ENCODE results near the gene EGFLAM. TPM values are rescaled to one million over a fixed set of nuclear protein-coding genes. Genes with fewer than 3 reads are reported as not detected.

EGFLAM gene
- polyA plus RNA-seq, 2 donors, result 0.53 to 0.82 TPM

DNA sequence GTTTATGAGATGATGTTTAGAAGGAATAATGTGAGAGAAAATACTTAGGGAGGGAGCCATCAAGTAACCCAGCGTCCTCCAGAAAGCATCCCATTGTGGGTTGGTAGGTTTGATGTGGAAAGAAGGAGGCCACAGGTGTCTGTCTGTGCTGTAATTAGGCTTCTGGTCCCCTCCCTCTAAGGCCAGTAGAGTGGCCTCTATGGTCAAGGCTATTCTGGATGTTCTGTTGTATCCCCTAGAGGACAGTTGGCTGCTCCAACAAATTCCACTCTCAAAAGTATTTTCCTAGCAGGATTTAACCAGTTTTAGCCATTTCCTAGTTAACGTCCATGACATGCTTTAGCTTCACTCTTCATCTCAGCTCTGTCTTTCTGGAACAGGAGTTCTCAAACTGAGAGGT is 106.5 kb downstream of the EGFLAM start:
- H3K27ac ChIP-seq (ENCODE audit: low read depth in 2 of 2, low read length in 1 of 2), result no peak overlapping the region
- no peaks in the 10 kb centered on the region for H3K36me3 ChIP-seq (ENCODE audit: control insufficient read depth in 2 of 2, insufficient read depth in 2 of 2, low read length in 1 of 2)
- H3K4me1 ChIP-seq (ENCODE audit: control insufficient read depth in 2 of 2, insufficient read depth in 2 of 2, low read length in 1 of 2), result no peaks in the 10 kb centered on the region
- H3K27me3 ChIP-seq (ENCODE audit: control insufficient read depth in 1 of 2, insufficient read depth in 2 of 2, low read length in 2 of 2), result no peaks in the 10 kb centered on the region
- no peak overlapping the region for H3K4me3 ChIP-seq (ENCODE audit: low read depth in 1 of 2, low read length in 2 of 2)
- 70 to 77% methylated on average over 2 of the region's 2 CpGs for WGBS, 2 donors
- no peaks in the 10 kb centered on the region for H3K9me3 ChIP-seq (ENCODE audit: control insufficient read depth in 2 of 2, insufficient read depth in 1 of 2, low read depth in 1 of 2, low read length in 1 of 2)

DNA sequence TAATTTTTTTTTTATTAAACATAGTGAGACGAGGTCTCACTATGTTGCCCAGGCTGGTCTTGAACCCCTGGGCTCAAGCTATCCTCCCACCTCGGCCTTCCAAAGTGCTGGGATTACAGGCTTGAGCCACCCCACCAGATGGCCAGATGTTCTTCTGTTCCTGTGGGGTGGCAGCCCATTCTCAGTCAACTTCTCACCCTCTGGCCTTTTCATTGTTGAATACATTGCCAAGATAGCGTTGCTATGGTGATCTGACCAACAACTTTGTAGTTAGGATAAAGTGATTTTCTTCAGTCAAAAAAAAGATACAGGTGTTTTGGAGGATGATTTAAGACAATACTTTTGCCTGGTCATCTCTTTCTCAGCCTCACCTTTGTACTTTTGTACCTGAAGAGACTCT is 109.1 kb downstream of the EGFLAM start:
- Histone ChIP-seq H3K36me3 (ENCODE audit: control insufficient read depth in 2 of 2, insufficient read depth in 2 of 2, low read length in 1 of 2) (no peaks in the 10 kb centered on the region), H3K27me3 (ENCODE audit: control insufficient read depth in 1 of 2, insufficient read depth in 2 of 2, low read length in 2 of 2) (no peaks in the 10 kb centered on the region)
- WGBS, 2 donors, result 52 to 60% methylated on average over 3 of the region's 3 CpGs

DNA sequence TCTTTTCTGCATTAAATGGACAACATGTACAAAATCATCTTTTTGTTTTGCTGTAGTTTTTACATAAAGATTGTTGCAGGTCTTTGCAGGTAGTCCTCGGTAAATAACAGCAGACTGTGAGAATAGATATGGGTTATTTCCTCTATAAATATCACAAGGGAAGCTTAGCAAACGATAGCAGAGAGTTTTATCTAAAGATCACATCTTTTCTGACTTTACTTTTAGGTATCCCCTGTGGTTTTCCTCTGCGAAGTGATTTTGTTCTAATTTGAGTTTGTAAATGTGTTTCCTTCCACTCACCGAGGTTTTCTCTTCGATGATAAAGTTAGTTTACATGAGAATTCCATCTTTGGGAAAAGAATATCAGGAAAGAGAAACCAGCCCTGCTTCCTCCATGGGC is 109.6 kb downstream of the EGFLAM start:
- H3K4me1 ChIP-seq (ENCODE audit: control insufficient read depth in 2 of 2, insufficient read depth in 2 of 2, low read length in 1 of 2), result no peaks in the 10 kb centered on the region
- whole genome bisulfite sequencing, 2 donors, result 25 to 26% methylated on average over 5 of the region's 5 CpGs
- H3K9me3 ChIP-seq (ENCODE audit: control insufficient read depth in 2 of 2, insufficient read depth in 1 of 2, low read depth in 1 of 2, low read length in 1 of 2), result no peaks in the 10 kb centered on the region
- no peak overlapping the region for H3K27ac ChIP-seq (ENCODE audit: low read depth in 2 of 2, low read length in 1 of 2)
- no peaks in the 10 kb centered on the region for H3K36me3 ChIP-seq (ENCODE audit: control insufficient read depth in 2 of 2, insufficient read depth in 2 of 2, low read length in 1 of 2)
- no peaks in the 10 kb centered on the region for H3K27me3 ChIP-seq (ENCODE audit: control insufficient read depth in 1 of 2, insufficient read depth in 2 of 2, low read length in 2 of 2)
- no peak overlapping the region for H3K4me3 ChIP-seq (ENCODE audit: low read depth in 1 of 2, low read length in 2 of 2)

More for the DNA sequence above, 109.1 kb downstream of the EGFLAM start:
- Histone ChIP-seq H3K27ac (ENCODE audit: low read depth in 2 of 2, low read length in 1 of 2) (no peak overlapping the region), H3K4me1 (ENCODE audit: control insufficient read depth in 2 of 2, insufficient read depth in 2 of 2, low read length in 1 of 2) (no peaks in the 10 kb centered on the region), H3K9me3 (ENCODE audit: control insufficient read depth in 2 of 2, insufficient read depth in 1 of 2, low read depth in 1 of 2, low read length in 1 of 2) (no peaks in the 10 kb centered on the region), H3K4me3 (ENCODE audit: low read depth in 1 of 2, low read length in 2 of 2) (no peak overlapping the region)

DNA sequence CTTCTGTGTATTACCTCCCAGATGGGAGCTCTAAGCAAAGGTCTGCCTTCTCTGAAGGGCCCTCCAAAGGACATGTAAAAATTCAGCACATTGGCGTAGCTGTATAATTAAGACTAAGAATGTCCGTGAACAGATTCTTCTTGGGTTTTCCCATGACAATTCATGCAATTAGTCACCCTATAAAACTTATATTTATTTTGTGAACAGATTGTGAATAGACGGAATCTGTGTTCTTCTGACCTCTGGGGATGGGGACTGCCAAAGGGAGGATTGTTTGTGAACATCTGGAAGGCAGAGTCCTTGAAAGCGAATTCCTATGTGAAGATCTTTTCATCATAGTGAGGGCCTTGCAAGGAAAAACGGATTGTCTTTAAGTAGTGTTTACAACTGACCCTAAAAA is 111.3 kb downstream of the EGFLAM start:
- WGBS, 2 donors, result 49 to 61% methylated on average over 5 of the region's 5 CpGs
- Histone ChIP-seq H3K27ac (ENCODE audit: low read depth in 2 of 2, low read length in 1 of 2) (no peak overlapping the region), H3K4me1 (ENCODE audit: control insufficient read depth in 2 of 2, insufficient read depth in 2 of 2, low read length in 1 of 2) (no peaks in the 10 kb centered on the region), H3K36me3 (ENCODE audit: control insufficient read depth in 2 of 2, insufficient read depth in 2 of 2, low read length in 1 of 2) (no peaks in the 10 kb centered on the region), H3K9me3 (ENCODE audit: control insufficient read depth in 2 of 2, insufficient read depth in 1 of 2, low read depth in 1 of 2, low read length in 1 of 2) (no peaks in the 10 kb centered on the region), H3K27me3 (ENCODE audit: control insufficient read depth in 1 of 2, insufficient read depth in 2 of 2, low read length in 2 of 2) (no peaks in the 10 kb centered on the region), H3K4me3 (ENCODE audit: low read depth in 1 of 2, low read length in 2 of 2) (no peak overlapping the region)

DNA sequence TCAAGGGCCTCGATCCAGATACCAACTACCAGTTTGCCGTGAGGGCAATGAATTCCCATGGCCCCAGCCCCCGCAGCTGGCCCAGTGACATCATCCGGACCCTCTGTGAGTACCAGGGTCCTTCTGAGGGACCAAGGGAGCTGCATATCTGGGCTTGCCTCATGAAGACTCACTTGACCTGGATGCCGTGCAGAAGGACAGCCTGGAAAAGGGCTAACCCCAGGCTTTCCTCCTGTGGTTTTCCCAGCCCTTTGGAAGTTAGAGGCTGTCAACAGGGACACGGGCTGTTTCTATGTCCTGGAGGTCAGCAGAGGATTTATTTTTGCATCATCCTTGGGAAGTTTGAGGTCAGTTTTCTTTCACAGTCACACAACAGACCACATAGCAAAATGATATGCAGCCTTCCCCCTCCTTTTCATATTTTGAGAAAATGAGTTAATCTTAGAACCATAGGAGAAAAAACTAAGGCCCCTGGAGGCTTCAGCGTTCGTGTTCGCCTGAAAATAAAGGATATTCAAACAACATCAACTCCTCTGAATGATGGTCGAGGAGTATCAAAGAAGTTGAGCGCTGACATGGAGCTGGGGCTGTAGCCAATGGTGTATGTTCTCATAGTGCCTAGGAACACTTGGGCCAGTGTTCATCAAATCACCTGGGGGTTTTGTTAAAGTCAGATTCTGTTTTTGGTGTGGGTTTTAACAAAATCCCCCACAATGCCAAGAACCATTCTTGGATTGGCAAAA is 112.2 kb downstream of the EGFLAM start:
- Histone ChIP-seq H3K27me3 (ENCODE audit: control insufficient read depth in 1 of 2, insufficient read depth in 2 of 2, low read length in 2 of 2) (no peaks in the 10 kb centered on the region), H3K4me1 (ENCODE audit: control insufficient read depth in 2 of 2, insufficient read depth in 2 of 2, low read length in 1 of 2) (no peaks in the 10 kb centered on the region), H3K4me3 (ENCODE audit: low read depth in 1 of 2, low read length in 2 of 2) (no peak overlapping the region), H3K36me3 (ENCODE audit: control insufficient read depth in 2 of 2, insufficient read depth in 2 of 2, low read length in 1 of 2) (no peaks in the 10 kb centered on the region), H3K9me3 (ENCODE audit: control insufficient read depth in 2 of 2, insufficient read depth in 1 of 2, low read depth in 1 of 2, low read length in 1 of 2) (no peaks in the 10 kb centered on the region), H3K27ac (ENCODE audit: low read depth in 2 of 2, low read length in 1 of 2) (no peak overlapping the region)
- 79 to 84% methylated on average over 11 of the region's 11 CpGs for WGBS, 2 donors

DNA sequence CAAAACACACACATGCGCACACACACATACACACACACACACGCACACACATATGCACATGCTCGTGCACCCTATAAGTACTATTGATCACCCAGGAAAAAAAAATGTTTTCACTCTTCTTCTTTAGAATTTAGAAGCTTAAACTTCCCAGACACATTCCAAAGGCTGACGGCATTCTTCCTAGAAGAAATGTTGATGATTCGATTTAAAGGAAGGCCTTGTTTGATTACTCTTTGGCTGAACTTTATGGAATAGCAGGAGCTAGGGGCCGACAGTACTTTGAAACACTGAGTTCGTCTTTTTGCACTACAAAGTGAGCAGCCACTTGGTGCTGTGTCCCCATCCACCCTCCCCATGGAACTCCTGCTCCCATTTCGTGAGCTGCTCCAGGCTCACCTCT is 113.2 kb downstream of the EGFLAM start:
- no peaks in the 10 kb centered on the region for H3K36me3 ChIP-seq (ENCODE audit: control insufficient read depth in 2 of 2, insufficient read depth in 2 of 2, low read length in 1 of 2)
- no peaks in the 10 kb centered on the region for H3K27me3 ChIP-seq (ENCODE audit: control insufficient read depth in 1 of 2, insufficient read depth in 2 of 2, low read length in 2 of 2)
- WGBS, 2 donors, result 82 to 84% methylated on average over 8 of the region's 8 CpGs
- H3K9me3 ChIP-seq (ENCODE audit: control insufficient read depth in 2 of 2, insufficient read depth in 1 of 2, low read depth in 1 of 2, low read length in 1 of 2), result no peaks in the 10 kb centered on the region
- no peak overlapping the region for H3K27ac ChIP-seq (ENCODE audit: low read depth in 2 of 2, low read length in 1 of 2)
- H3K4me3 ChIP-seq (ENCODE audit: low read depth in 1 of 2, low read length in 2 of 2), result no peak overlapping the region
- no peaks in the 10 kb centered on the region for H3K4me1 ChIP-seq (ENCODE audit: control insufficient read depth in 2 of 2, insufficient read depth in 2 of 2, low read length in 1 of 2)

DNA sequence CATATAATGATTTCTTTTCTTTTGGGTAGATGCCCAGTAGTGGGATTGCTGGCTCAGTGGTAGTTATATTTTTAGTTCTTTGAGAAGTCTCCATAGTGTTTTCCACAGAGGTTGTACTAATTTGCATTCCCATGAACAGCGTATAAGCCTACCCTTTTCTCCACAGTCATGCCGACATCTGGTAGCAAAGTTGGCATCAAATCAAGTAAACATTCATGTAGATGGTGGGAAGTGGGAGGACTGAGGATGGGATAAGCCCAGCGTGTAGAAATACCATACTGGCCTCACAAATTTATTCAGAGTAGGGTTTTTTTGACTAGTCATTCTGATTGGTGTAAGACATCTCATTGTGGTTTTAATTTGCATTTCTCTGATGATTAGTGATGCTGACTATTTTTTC is 115.4 kb downstream of the EGFLAM start:
- no peaks in the 10 kb centered on the region for H3K36me3 ChIP-seq (ENCODE audit: control insufficient read depth in 2 of 2, insufficient read depth in 2 of 2, low read length in 1 of 2)
- no peaks in the 10 kb centered on the region for H3K4me1 ChIP-seq (ENCODE audit: control insufficient read depth in 2 of 2, insufficient read depth in 2 of 2, low read length in 1 of 2)
- H3K27ac ChIP-seq (ENCODE audit: low read depth in 2 of 2, low read length in 1 of 2), result no peak overlapping the region
- H3K9me3 ChIP-seq (ENCODE audit: control insufficient read depth in 2 of 2, insufficient read depth in 1 of 2, low read depth in 1 of 2, low read length in 1 of 2), result no peaks in the 10 kb centered on the region
- H3K27me3 ChIP-seq (ENCODE audit: control insufficient read depth in 1 of 2, insufficient read depth in 2 of 2, low read length in 2 of 2), result no peaks in the 10 kb centered on the region
- H3K4me3 ChIP-seq (ENCODE audit: low read depth in 1 of 2, low read length in 2 of 2), result no peak overlapping the region
- 58 to 62% methylated on average over 3 of the region's 3 CpGs for WGBS, 2 donors

DNA sequence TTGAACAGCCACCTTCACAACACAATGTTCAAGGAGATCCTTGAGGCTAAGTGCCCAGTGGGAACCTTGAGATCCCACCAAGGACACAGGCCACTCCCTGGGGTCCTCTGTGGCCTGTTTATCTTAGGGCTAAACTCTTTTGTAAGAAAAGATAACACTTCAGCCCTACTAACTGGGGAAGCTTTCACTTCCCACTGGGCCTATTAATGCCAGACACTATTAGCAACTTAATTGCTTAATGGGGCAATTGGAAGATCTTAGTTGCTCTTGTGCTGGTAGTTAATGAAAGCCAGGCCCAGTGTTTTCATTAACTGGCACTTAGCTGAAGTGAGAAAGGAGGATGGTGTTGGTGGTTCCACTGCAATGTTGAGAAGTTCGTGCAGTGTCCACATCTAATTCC is 117.1 kb downstream of the EGFLAM start:
- WGBS, 2 donors, result 90% methylated on average over 1 of the region's 1 CpG
- no peak overlapping the region for H3K4me3 ChIP-seq (ENCODE audit: low read depth in 1 of 2, low read length in 2 of 2)

DNA sequence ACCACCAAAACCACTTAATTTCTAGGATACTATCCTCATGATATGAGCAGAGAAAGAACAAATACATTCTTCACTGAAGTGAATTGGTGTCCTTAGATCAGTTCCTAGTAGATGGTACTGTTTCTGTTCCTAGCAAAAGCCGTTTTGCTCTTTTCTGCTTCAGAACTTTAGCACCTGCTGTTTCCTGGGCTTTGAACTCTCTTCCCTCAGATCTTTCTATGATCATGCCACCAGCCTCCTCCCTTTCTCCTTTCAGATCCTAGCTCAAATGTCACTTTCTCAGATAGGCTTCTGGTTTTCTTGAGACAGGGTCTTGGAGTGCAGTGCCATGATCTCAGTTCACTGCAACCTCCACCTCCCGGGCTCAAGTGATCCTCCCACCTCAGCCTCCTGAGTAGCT is 118.0 kb downstream of the EGFLAM start:
- 74 to 81% methylated on average over 2 of the region's 2 CpGs for WGBS, 2 donors
- H3K4me3 ChIP-seq (ENCODE audit: low read depth in 1 of 2, low read length in 2 of 2), result no peak overlapping the region
- no peaks in the 10 kb centered on the region for H3K4me1 ChIP-seq (ENCODE audit: control insufficient read depth in 2 of 2, insufficient read depth in 2 of 2, low read length in 1 of 2)
- no peaks in the 10 kb centered on the region for H3K36me3 ChIP-seq (ENCODE audit: control insufficient read depth in 2 of 2, insufficient read depth in 2 of 2, low read length in 1 of 2)
- H3K27me3 ChIP-seq (ENCODE audit: control insufficient read depth in 1 of 2, insufficient read depth in 2 of 2, low read length in 2 of 2), result no peaks in the 10 kb centered on the region
- no peaks in the 10 kb centered on the region for H3K9me3 ChIP-seq (ENCODE audit: control insufficient read depth in 2 of 2, insufficient read depth in 1 of 2, low read depth in 1 of 2, low read length in 1 of 2)
- no peak overlapping the region for H3K27ac ChIP-seq (ENCODE audit: low read depth in 2 of 2, low read length in 1 of 2)

More for the DNA sequence above, 117.1 kb downstream of the EGFLAM start:
- no peaks in the 10 kb centered on the region for H3K27me3 ChIP-seq (ENCODE audit: control insufficient read depth in 1 of 2, insufficient read depth in 2 of 2, low read length in 2 of 2)
- H3K27ac ChIP-seq (ENCODE audit: low read depth in 2 of 2, low read length in 1 of 2), result no peak overlapping the region
- H3K9me3 ChIP-seq (ENCODE audit: control insufficient read depth in 2 of 2, insufficient read depth in 1 of 2, low read depth in 1 of 2, low read length in 1 of 2), result no peaks in the 10 kb centered on the region
- no peaks in the 10 kb centered on the region for H3K4me1 ChIP-seq (ENCODE audit: control insufficient read depth in 2 of 2, insufficient read depth in 2 of 2, low read length in 1 of 2)
- no peaks in the 10 kb centered on the region for H3K36me3 ChIP-seq (ENCODE audit: control insufficient read depth in 2 of 2, insufficient read depth in 2 of 2, low read length in 1 of 2)

DNA sequence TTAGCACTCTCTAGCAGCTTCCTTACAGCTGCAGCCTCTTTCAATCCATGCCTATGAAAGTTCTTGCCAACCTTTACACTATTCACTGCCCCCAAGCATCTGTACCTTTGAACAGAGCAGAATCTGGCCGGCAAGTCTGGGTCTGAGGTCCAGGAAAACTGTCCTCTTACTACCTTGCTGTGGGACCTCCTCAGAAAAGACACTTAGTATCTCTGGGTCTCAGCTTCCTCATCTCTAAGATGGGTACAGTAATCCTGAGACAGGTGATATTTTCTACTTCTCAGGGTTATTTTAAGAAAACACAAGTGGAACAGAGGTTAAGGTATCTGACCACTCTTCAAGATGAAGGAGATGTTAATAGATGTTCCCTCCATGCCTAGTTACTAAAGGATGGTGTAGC is 120.2 kb downstream of the EGFLAM start:
- H3K9me3 ChIP-seq (ENCODE audit: control insufficient read depth in 2 of 2, insufficient read depth in 1 of 2, low read depth in 1 of 2, low read length in 1 of 2), result no peaks in the 10 kb centered on the region
- no peak overlapping the region for H3K4me3 ChIP-seq (ENCODE audit: low read depth in 1 of 2, low read length in 2 of 2)
- no peaks in the 10 kb centered on the region for H3K27me3 ChIP-seq (ENCODE audit: control insufficient read depth in 1 of 2, insufficient read depth in 2 of 2, low read length in 2 of 2)
- 66 to 79% methylated on average over 1 of the region's 1 CpG for WGBS, 2 donors
- H3K27ac ChIP-seq (ENCODE audit: low read depth in 2 of 2, low read length in 1 of 2), result no peak overlapping the region
- no peaks in the 10 kb centered on the region for H3K4me1 ChIP-seq (ENCODE audit: control insufficient read depth in 2 of 2, insufficient read depth in 2 of 2, low read length in 1 of 2)
- no peaks in the 10 kb centered on the region for H3K36me3 ChIP-seq (ENCODE audit: control insufficient read depth in 2 of 2, insufficient read depth in 2 of 2, low read length in 1 of 2)
